ENCODE measurements around the gene MYO7B. TPM values are rescaled to one million over a fixed set of nuclear protein-coding genes. Genes with fewer than 3 reads are reported as not detected.
A peak's percentile ranks its signal among the peaks of the same experiment; 100 is the strongest.

Gene MYO7B
- total RNA-seq, 2 donors from 2014 or later = 0.14 to 0.78 TPM

DNA sequence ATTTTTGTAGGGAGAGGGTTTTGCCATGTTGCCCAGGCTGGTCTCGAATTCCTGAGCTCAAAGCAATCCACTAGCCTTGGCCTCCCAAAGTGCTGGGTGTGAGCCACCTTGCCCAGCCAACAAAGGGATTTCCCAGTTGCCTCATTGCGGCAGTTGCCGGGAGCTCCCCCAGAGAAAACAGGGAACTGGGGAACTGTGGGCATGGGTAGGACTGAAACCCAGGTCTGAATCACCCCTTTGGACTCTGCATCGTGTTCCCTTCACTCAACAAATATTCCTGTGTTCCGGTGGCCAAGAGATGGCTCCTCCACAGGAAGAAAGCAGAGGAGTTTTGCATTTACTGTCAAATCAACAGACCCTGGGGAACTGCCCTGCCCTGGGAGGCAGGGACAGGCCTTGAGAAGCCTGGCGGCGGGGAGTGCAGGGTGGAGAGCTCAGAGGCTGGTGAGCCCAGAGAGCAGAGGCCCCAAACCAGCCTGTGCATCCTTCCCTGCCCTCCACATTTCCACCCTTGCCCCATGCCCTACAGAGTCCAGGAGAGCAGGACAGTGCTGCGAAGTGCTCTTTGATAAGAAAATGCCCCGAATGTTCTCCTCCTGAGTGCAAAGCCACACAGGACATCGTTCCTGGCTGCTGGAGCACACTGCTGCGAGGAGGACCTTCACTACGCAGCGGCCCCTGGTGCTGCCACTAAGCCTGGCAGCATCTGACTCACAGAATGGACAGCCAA is 24.9 kb downstream of the MYO7B start:
- Histone ChIP-seq H3K27me3 (replicated peaks; ENCODE audit: insufficient read depth) (no peaks in the 10 kb centered on the region), H3K27ac (peak overlapping the region; percentile 67 to 76), H3K9me3 (no peaks in the 10 kb centered on the region), H3K4me3 (peak overlapping the region; percentile 19), H3K36me3 (no peaks in the 10 kb centered on the region), H3K4me1 (ENCODE audit: control insufficient read depth in 1 of 2, low read depth in 2 of 2) (peaks cover 10 to 23% of the 10 kb centered on the region in 2 donors)
- TF ChIP-seq, protein P1, sequence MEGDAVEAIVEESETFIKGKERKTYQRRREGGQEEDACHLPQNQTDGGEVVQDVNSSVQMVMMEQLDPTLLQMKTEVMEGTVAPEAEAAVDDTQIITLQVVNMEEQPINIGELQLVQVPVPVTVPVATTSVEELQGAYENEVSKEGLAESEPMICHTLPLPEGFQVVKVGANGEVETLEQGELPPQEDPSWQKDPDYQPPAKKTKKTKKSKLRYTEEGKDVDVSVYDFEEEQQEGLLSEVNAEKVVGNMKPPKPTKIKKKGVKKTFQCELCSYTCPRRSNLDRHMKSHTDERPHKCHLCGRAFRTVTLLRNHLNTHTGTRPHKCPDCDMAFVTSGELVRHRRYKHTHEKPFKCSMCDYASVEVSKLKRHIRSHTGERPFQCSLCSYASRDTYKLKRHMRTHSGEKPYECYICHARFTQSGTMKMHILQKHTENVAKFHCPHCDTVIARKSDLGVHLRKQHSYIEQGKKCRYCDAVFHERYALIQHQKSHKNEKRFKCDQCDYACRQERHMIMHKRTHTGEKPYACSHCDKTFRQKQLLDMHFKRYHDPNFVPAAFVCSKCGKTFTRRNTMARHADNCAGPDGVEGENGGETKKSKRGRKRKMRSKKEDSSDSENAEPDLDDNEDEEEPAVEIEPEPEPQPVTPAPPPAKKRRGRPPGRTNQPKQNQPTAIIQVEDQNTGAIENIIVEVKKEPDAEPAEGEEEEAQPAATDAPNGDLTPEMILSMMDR (IDR thresholded peaks at IDR 0.05) = peak; percentile 48
- DNase-seq (ENCODE audit: low spot score) (no peak), ATAC-seq (ENCODE audit: insufficient number of reproducible peaks, low FRiP score, low read depth) (peak; percentile 71)

- DNase-seq (ENCODE audit: low spot score) (no peak), ATAC-seq (ENCODE audit: insufficient number of reproducible peaks, low FRiP score, low read depth) (no peak)
- Histone ChIP-seq H3K27me3 (replicated peaks; ENCODE audit: insufficient read depth) (no peaks in the 10 kb centered on the region), H3K4me1 (ENCODE audit: control insufficient read depth in 1 of 2, low read depth in 2 of 2) (peaks cover 10 to 23% of the 10 kb centered on the region in 2 donors), H3K27ac (peak overlapping the region; percentile 67 to 76), H3K9me3 (no peaks in the 10 kb centered on the region), H3K4me3 (peak overlapping the region; percentile 19), H3K36me3 (no peaks in the 10 kb centered on the region)
- TF ChIP-seq, protein P1 (IDR thresholded peaks at IDR 0.05) = no peak
Measured at GRCh38 chr2:127560931-127561280, 25.4 kb downstream of the MYO7B start.

DNA sequence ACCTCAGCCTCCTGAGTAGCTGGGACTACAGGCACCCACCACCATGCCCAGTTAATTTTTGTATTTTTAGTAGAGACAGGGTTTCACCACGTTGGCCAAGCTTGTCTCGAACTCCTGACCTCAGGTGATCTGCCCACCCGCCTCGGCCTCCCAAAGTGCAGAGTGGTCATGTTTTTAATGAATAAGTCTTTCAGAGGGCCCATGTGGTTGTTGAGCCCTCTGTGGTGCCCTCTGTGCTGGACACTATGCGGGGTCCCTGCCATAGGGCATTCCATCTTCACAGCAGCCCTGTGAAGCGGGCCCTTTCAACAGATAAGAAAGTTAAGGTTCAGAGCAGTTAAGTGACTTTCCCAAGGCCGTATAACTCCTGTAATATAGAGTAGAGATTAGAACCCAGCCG is 25.9 kb downstream of the MYO7B start:
- no peaks in the 10 kb centered on the region for H3K27me3 ChIP-seq (replicated peaks; ENCODE audit: insufficient read depth)
- TF ChIP-seq, protein P1 (IDR thresholded peaks at IDR 0.05) = no peak
- no peak overlapping the region for H3K4me3 ChIP-seq
- ATAC-seq (ENCODE audit: insufficient number of reproducible peaks, low FRiP score, low read depth) = no peak
- H3K9me3 ChIP-seq = no peaks in the 10 kb centered on the region
- H3K4me1 ChIP-seq (ENCODE audit: control insufficient read depth in 1 of 2, low read depth in 2 of 2) = peaks cover 10 to 23% of the 10 kb centered on the region in 2 donors
- no peaks in the 10 kb centered on the region for H3K36me3 ChIP-seq
- DNase-seq (ENCODE audit: low spot score) = no peak
- peak overlapping the region; percentile 67 to 76 for H3K27ac ChIP-seq

- ATAC-seq (ENCODE audit: insufficient number of reproducible peaks, low FRiP score, low read depth) = no peak
- TF ChIP-seq, protein P1 (IDR thresholded peaks at IDR 0.05) = no peak
Measured at GRCh38 chr2:127562936-127563335, 27.5 kb downstream of the MYO7B start.

GRCh38 chr2:127563458-127564428 is 28.3 kb downstream of the MYO7B start:
- no peak for DNase-seq (ENCODE audit: low spot score)

More at GRCh38 chr2:127562936-127563335, 27.5 kb downstream of the MYO7B start:
- Histone ChIP-seq H3K27ac (no peak overlapping the region), H3K4me1 (ENCODE audit: control insufficient read depth in 1 of 2, low read depth in 2 of 2) (peaks cover 12 to 30% of the 10 kb centered on the region in 2 donors), H3K36me3 (no peaks in the 10 kb centered on the region), H3K27me3 (replicated peaks; ENCODE audit: insufficient read depth) (no peaks in the 10 kb centered on the region), H3K4me3 (no peak overlapping the region), H3K9me3 (no peaks in the 10 kb centered on the region)
- no peak for DNase-seq (ENCODE audit: low spot score)

More at GRCh38 chr2:127563458-127564428, 28.3 kb downstream of the MYO7B start:
- TF ChIP-seq, protein P1 (IDR thresholded peaks at IDR 0.05) = no peak
- Histone ChIP-seq H3K36me3 (no peaks in the 10 kb centered on the region), H3K4me3 (no peak overlapping the region), H3K27ac (no peak overlapping the region), H3K4me1 (ENCODE audit: control insufficient read depth in 1 of 2, low read depth in 2 of 2) (peaks cover 17 to 38% of the 10 kb centered on the region in 2 donors), H3K27me3 (replicated peaks; ENCODE audit: insufficient read depth) (no peaks in the 10 kb centered on the region), H3K9me3 (no peaks in the 10 kb centered on the region)
- ATAC-seq (ENCODE audit: insufficient number of reproducible peaks, low FRiP score, low read depth) = no peak

Measured in thoracic aorta (tissue), 2 donors.